Left ventricle myocardium inferior (tissue), 1 donor: Measurements from ENCODE around the gene SLC16A1. TPM values are rescaled to one million over a fixed set of nuclear protein-coding genes. Genes with fewer than 3 reads are reported as not detected.

ENCODE experiments used
- DNase-seq: peaks from one replicate; pipeline ENCODE4 v3.0.0-alpha.2; 2020
- H3K27ac ChIP-seq: fragments of 200-600 bp; replicated peaks from 2 replicates; pipeline ENCODE4 v1.8.0; 2021
- H3K27me3 ChIP-seq: fragments of 200-600 bp; 2 replicates; pipeline ENCODE4 v1.8.0; 2021; ENCODE audit warnings: low read depth
- H3K36me3 ChIP-seq: fragments of 200-600 bp; 2 replicates; pipeline ENCODE4 v1.8.0; 2021
- H3K4me1 ChIP-seq: fragments of 200-600 bp; 2 replicates; pipeline ENCODE4 v1.8.0; 2021
- H3K4me3 ChIP-seq: fragments of 200-600 bp; 2 replicates; pipeline ENCODE4 v1.8.0; 2021; ENCODE audit warnings: mild to moderate bottlenecking, moderate library complexity
- H3K9me3 ChIP-seq: fragments of 200-600 bp; replicated peaks from 2 replicates; pipeline ENCODE4 v1.8.0; 2021
- CTCF ChIP-seq: fragments of 200-600 bp; IDR thresholded peaks from 2 replicates; pipeline ENCODE4 v1.8.0; 2021; ENCODE audit warnings: antibody characterized with exemption, mild to moderate bottlenecking, borderline replicate concordance
- intact Hi-C: fragments of 100-400 bp; cut with micrococcal nuclease; formaldehyde crosslinking; loops from one replicate; pipeline ENCODE4 v1.11.0; 2022
- total RNA-seq: library from RNA; stranded (reverse); fragmentation: NEBNext Ultra II Directional; extraction: Animal tissue kit (Norgen Biotek cat#: 25700); gene quantifications from one replicate; pipeline ENCODE4 v1.2.1, GENCODE V29; 2021
- donor health status: DM: no; HTN: yes; CAD: no; lungs with severe emphysema.

Gene SLC16A1
- total RNA-seq, 1 donor from 2014 or later = 154 TPM

DNA sequence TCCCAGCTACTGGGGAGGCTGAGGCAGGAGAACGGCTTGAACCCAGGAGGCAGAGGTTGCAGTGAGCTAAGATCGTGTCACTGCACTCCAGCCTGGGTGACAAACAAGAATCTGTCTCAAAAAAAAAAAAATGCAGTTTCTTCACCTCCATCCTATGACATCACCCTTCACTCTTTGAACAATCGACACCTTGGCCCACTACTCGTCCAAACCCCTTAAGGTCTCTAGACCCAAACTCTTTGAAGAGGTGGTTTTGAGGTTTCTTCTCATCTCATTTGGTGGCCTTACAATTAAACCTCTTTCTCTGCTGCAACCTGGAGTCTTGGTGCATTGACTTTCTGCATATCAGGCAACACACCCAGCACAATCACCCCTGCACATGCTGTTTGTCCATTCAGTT, 86.1 kb downstream of the SLC16A1 start:
- Histone ChIP-seq H3K36me3 (no peaks in the 10 kb centered on the region), H3K27ac (no peak overlapping the region), H3K4me1 (no peaks in the 10 kb centered on the region), H3K4me3 (no peak overlapping the region), H3K27me3 (no peaks in the 10 kb centered on the region), H3K9me3 (no peaks in the 10 kb centered on the region)
- TF ChIP-seq CTCF = no peak
- DNase-seq = no peak
- intact Hi-C loops = loop anchor here (5.0 kb wide), 1 partner anchor 187 kb away; no protein-coding TSS in a partner anchor

DNA sequence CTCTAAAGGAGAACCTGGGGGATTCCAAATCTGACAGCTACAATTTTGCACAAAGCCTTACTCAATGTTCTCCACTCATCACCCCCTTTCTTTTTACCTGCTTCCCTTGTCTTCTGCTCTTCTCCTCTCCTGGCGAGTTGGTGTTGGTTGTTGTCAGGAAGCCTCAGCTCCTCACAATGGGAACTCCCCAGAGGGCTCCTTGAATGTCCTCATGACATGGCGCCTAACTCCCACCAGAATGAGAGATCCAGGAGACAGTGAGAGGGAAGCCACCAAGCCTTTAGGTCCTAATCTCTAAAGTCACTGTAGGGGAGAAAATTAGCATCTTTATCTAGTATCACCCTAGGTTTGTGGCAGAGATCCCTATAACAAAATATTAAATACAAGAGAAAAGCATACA, 87.8 kb downstream of the SLC16A1 start:
- H3K27ac ChIP-seq = no peak overlapping the region
- no peak overlapping the region for H3K4me3 ChIP-seq
- H3K36me3 ChIP-seq = no peaks in the 10 kb centered on the region
- no peaks in the 10 kb centered on the region for H3K9me3 ChIP-seq
- no peaks in the 10 kb centered on the region for H3K27me3 ChIP-seq
- no peak for DNase-seq
- intact Hi-C loops = no loop called here
- no peaks in the 10 kb centered on the region for H3K4me1 ChIP-seq
- TF ChIP-seq CTCF = no peak

DNA sequence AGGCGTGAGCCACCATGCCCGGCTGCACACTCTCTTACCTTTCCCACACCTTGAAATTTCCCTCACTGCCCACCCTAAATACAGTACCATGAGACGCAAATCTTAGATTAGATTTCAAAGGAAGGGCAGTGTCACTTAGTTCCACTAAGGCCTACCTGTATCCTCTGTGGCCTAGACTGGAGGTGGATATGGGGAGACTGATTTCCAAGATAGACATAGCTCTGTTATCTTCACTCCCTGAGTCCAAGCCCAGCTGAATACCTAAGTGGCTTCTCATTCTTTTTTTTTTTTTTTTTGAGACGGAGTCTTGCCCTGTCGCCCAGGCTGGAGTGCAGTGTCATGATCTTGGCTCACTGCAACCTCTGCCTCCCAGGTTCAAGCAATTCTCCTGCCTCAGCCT, 89.0 kb downstream of the SLC16A1 start:
- intact Hi-C loops = no loop called here
- no peak for DNase-seq
- no peak for TF ChIP-seq CTCF
- H3K27me3 ChIP-seq = no peaks in the 10 kb centered on the region
- no peaks in the 10 kb centered on the region for H3K36me3 ChIP-seq
- H3K27ac ChIP-seq = no peak overlapping the region
- no peaks in the 10 kb centered on the region for H3K4me1 ChIP-seq
- H3K9me3 ChIP-seq = no peaks in the 10 kb centered on the region
- H3K4me3 ChIP-seq = no peak overlapping the region

GRCh38 chr1:112866151-112866550, 89.8 kb downstream of the SLC16A1 start:
- Histone ChIP-seq H3K9me3 (no peaks in the 10 kb centered on the region), H3K4me3 (no peak overlapping the region), H3K27ac (no peak overlapping the region), H3K36me3 (no peaks in the 10 kb centered on the region), H3K4me1 (no peaks in the 10 kb centered on the region), H3K27me3 (no peaks in the 10 kb centered on the region)
- intact Hi-C loops = no loop called here
- TF ChIP-seq CTCF = no peak
- no peak for DNase-seq

GRCh38 chr1:112862753-112863426, 93.1 kb downstream of the SLC16A1 start:
- no peak for DNase-seq
- TF ChIP-seq CTCF = no peak
- Histone ChIP-seq H3K36me3 (no peaks in the 10 kb centered on the region), H3K9me3 (no peaks in the 10 kb centered on the region), H3K4me1 (no peaks in the 10 kb centered on the region), H3K27ac (no peak overlapping the region), H3K4me3 (no peak overlapping the region), H3K27me3 (no peaks in the 10 kb centered on the region)
- intact Hi-C loops = no loop called here

Other genes with a start within 250 kb of the SLC16A1 start
- 129 TPM for gene RHOC, start 249.1 kb downstream of the SLC16A1 start, total RNA-seq
- gene PPM1J, start 240.9 kb downstream of the SLC16A1 start, total RNA-seq = 5.4 TPM
- 6.3 TPM for gene LRIG2, start 117.0 kb upstream of the SLC16A1 start, total RNA-seq